Epithelial cell of proximal tubule (primary cell): ENCODE data around the gene NRXN2. TPM values are rescaled to one million over a fixed set of nuclear protein-coding genes. Genes with fewer than 3 reads are reported as not detected.

Source experiments
- DNase-seq: peaks from one replicate; pipeline ENCODE4 v3.0.0-alpha.2; 2011; ENCODE audit warnings: low read depth
- H3K4me3 ChIP-seq: 2 replicates; pipeline ENCODE4 v1.5.1; 2011; ENCODE audit warnings: low read depth, mild to moderate bottlenecking, low read length
- CTCF ChIP-seq: conservative IDR thresholded peaks from 2 replicates; pipeline ENCODE4 v1.5.1; 2012; ENCODE audit warnings: low read depth, mild to moderate bottlenecking, low read length
- total RNA-seq: library from RNA; depleted of rRNA; stranded (reverse); fragments of >200 nt; gene quantifications from 2 replicates; pipeline ENCODE4 v1.2.3, GENCODE V29; 2015

NRXN2 gene
- total RNA-seq, 1 donor from 2014 or later = not detected

GRCh38 chr11:64753380-64754123 is 30.6 kb upstream of the NRXN2 start:
- H3K4me3 ChIP-seq = no peak overlapping the region
- no peak for TF ChIP-seq CTCF
- DNase-seq = no peak

GRCh38 chr11:64753019-64753379 is 30.0 kb upstream of the NRXN2 start:
- DNase-seq = no peak

GRCh38 chr11:64752175-64752970 is 29.4 kb upstream of the NRXN2 start:
- DNase-seq = no peak

More at GRCh38 chr11:64753019-64753379, 30.0 kb upstream of the NRXN2 start:
- TF ChIP-seq CTCF = no peak
- no peak overlapping the region for H3K4me3 ChIP-seq

GRCh38 chr11:64751580-64751979 is 28.6 kb upstream of the NRXN2 start:
- H3K4me3 ChIP-seq = no peak overlapping the region
- TF ChIP-seq CTCF = no peak
- no peak for DNase-seq

More at GRCh38 chr11:64752175-64752970, 29.4 kb upstream of the NRXN2 start:
- TF ChIP-seq CTCF = no peak
- no peak overlapping the region for H3K4me3 ChIP-seq

GRCh38 chr11:64751136-64751535 is 28.1 kb upstream of the NRXN2 start:
- TF ChIP-seq CTCF = no peak
- no peak for DNase-seq
- H3K4me3 ChIP-seq = no peak overlapping the region

GRCh38 chr11:64750361-64751054 is 27.5 kb upstream of the NRXN2 start:
- TF ChIP-seq CTCF = peak; percentile 30
- DNase-seq = no peak
- H3K4me3 ChIP-seq = no peak overlapping the region
